K562 (cell line): ENCODE data around the gene TDRD10. TPM values are rescaled to one million over a fixed set of nuclear protein-coding genes. Genes with fewer than 3 reads are reported as not detected.

ENCODE experiments used
- ATAC-seq: fragments of 200-7000 bp; cut with Tn5 transposase; 3 replicates; pipeline ENCODE4 v1.9.1; 2020; ENCODE audit warnings: moderate library complexity
- BruUV-seq: library from RNA; stranded (reverse); fragments of 400-500 nt; replicated peaks from 2 replicates; lab custom pipeline; 2021; lab: Mats Ljungman, UMichigan
- CTCF ChIA-PET: fragments of 300-600 bp; formaldehyde crosslinking; extraction: SDS; loops from one replicate; lab custom pipeline; 2021; ENCODE audit warnings: low intra/inter-chr PET ratio; lab: Yijun Ruan, JAX
- POLR2A ChIA-PET: fragments of 300-600, 350-650 bp; sonication (Branson Sonifier 250); formaldehyde crosslinking; extraction: SDS; loops from one replicate; lab custom pipeline; 2021; ENCODE audit warnings: antibody characterized with exemption, inconsistent platforms; lab: Yijun Ruan, JAX
- DNase-seq, 4 experiments: peaks; one replicate each; pipeline versions ENCODE4 v3.0.0 to v3.0.0-alpha.2; 2011 to 2018; ENCODE audit warnings: low spot score in 3 of 4, mixed read lengths in 3 of 4; ENCODE audit errors: extremely low read depth in 1 of 4
- FAIRE-seq: peaks from 2 replicates; lab custom pipeline; 2011; peaks lifted over from hg19 to GRCh38; lab: Jason Lieb, UNC
- H2AFZ ChIP-seq: 2 replicates; pipeline ENCODE4 v1.6.0; 2011; ENCODE audit warnings: low read depth, low read length, control low read depth, inconsistent platforms
- H3K27ac ChIP-seq: fragments of 200-600 bp; 3 replicates; pipeline ENCODE4 v1.8.0; 2011; ENCODE audit warnings: low read depth, mild to moderate bottlenecking, control low read depth, inconsistent platforms, low read length, moderate library complexity, mixed read lengths; ENCODE audit errors: extremely low read depth
- H3K27me3 ChIP-seq, 2 experiments: fragments of 300-600 bp in 1 of 2; 2 replicates in 1 of 2; 3 replicates in 1 of 2; pipeline versions ENCODE4 v1.6.0 to v1.8.0; 2011; ENCODE audit warnings: inconsistent platforms in 2 of 2, low read length in 2 of 2, mild to moderate bottlenecking in 1 of 2, mixed read lengths in 1 of 2, moderate library complexity in 1 of 2; ENCODE audit not compliant: control insufficient read depth in 2 of 2, insufficient read depth in 2 of 2
- H3K36me3 ChIP-seq: fragments of 300-600 bp; 3 replicates; pipeline ENCODE4 v1.8.0; 2011; ENCODE audit warnings: mild to moderate bottlenecking, low read length, inconsistent platforms; ENCODE audit not compliant: control insufficient read depth, insufficient read depth
- H3K4me1 ChIP-seq, 2 experiments: fragments of 200-600 bp in 1 of 2; replicated peaks in 1 of 2; 2 replicates in 1 of 2; 3 replicates in 1 of 2; pipeline versions ENCODE4 v1.5.1 to v1.8.0; 2011; ENCODE audit warnings: inconsistent platforms in 2 of 2, low read length in 2 of 2, mild to moderate bottlenecking in 1 of 2, mixed read lengths in 1 of 2, moderate library complexity in 1 of 2; ENCODE audit not compliant: control insufficient read depth in 2 of 2, insufficient read depth in 2 of 2
- H3K4me2 ChIP-seq: 2 replicates; pipeline ENCODE4 v1.6.1; 2011; ENCODE audit warnings: low read length, control low read depth, inconsistent platforms, mixed read lengths; ENCODE audit not compliant: insufficient read depth
- H3K4me3 ChIP-seq: fragments of 200-600 bp; sonication (generic), shearing (Covaris generic); 2 replicates; pipeline ENCODE4 v1.5.1; 2016; ENCODE audit warnings: control low read depth, inconsistent platforms
- H3K79me2 ChIP-seq: fragments of 200-600 bp; 3 replicates; pipeline ENCODE4 v1.8.0; 2011; ENCODE audit warnings: low read length, inconsistent platforms; ENCODE audit not compliant: control insufficient read depth, insufficient read depth
- H3K9ac ChIP-seq, 2 experiments: 2 replicates each; pipeline versions ENCODE4 v1.6.0 to v1.6.1; 2011; ENCODE audit warnings: low read depth in 2 of 2, low read length in 2 of 2, control low read depth in 1 of 2, inconsistent platforms in 1 of 2, mild to moderate bottlenecking in 1 of 2, mixed read lengths in 1 of 2; ENCODE audit not compliant: insufficient read depth in 1 of 2
- H3K9me1 ChIP-seq: one replicate; pipeline ENCODE4 v1.6.0; 2011; ENCODE audit warnings: inconsistent platforms, mild to moderate bottlenecking, low read length, moderate library complexity; ENCODE audit not compliant: control insufficient read depth, insufficient read depth
- H3K9me3 ChIP-seq: replicated peaks from 2 replicates; pipeline ENCODE4 v1.5.1; 2011; ENCODE audit warnings: low read depth, low read length, inconsistent platforms; ENCODE audit not compliant: control insufficient read depth, insufficient read depth
- H4K20me1 ChIP-seq: replicated peaks from 2 replicates; pipeline ENCODE4 v1.6.1; 2011; ENCODE audit warnings: low read length, inconsistent platforms, mixed read lengths; ENCODE audit not compliant: control insufficient read depth, insufficient read depth
- CBX3 ChIP-seq, 2 experiments: IDR thresholded peaks; 1 replicate in 1 of 2; 2 replicates in 1 of 2; pipeline ENCODE4 v1.6.1; 2012; ENCODE audit warnings: inconsistent platforms in 2 of 2, low read length in 2 of 2, borderline replicate concordance in 1 of 2, control low read depth in 1 of 2
- CBX5 ChIP-seq: IDR thresholded peaks from 2 replicates; pipeline ENCODE4 v1.6.1; 2014; ENCODE audit warnings: low read depth, borderline replicate concordance
- HCFC1 ChIP-seq: IDR thresholded peaks from 2 replicates; pipeline ENCODE4 v1.6.1; 2012; ENCODE audit warnings: low read depth, low read length, improper control_type of control experiment
- MAZ ChIP-seq, 2 experiments: fragments of 450-650 bp in 1 of 2; sonication (generic) in 1 of 2; formaldehyde crosslinking; IDR thresholded peaks in 1 of 2; conservative IDR thresholded peaks in 1 of 2; 2 replicates each; pipeline versions ENCODE4 v1.4.0 to v1.5.0; 2020; ENCODE audit warnings: mild to moderate bottlenecking in 1 of 2, missing genetic modification reagents in 1 of 2
- PATZ1 ChIP-seq: fragments of 250-450 bp; sonication (Bioruptor Pico); IDR thresholded peaks from 2 replicates; pipeline ENCODE4 v1.5.0; 2020; ENCODE audit warnings: mild to moderate bottlenecking, borderline replicate concordance
- PHTF2 ChIP-seq: fragments of 250-450 bp; sonication (Bioruptor Pico); IDR thresholded peaks from 2 replicates; pipeline ENCODE4 v1.5.0; 2021; ENCODE audit warnings: mild to moderate bottlenecking
- SMAD1 ChIP-seq: fragments of 150-350 bp; IDR thresholded peaks from 2 replicates; pipeline ENCODE4 v1.6.1; 2014; ENCODE audit warnings: low read length, low read depth; ENCODE audit not compliant: partially characterized antibody
- SMARCC2 ChIP-seq: fragments of 450-650 bp; IDR thresholded peaks from 2 replicates; pipeline ENCODE4 v1.6.1; 2017; ENCODE audit warnings: antibody characterized with exemption, moderate library complexity, mild to moderate bottlenecking, low read depth
- TBL1XR1 ChIP-seq, 2 experiments: IDR thresholded peaks; 2 replicates each; pipeline ENCODE4 v1.6.1; 2012; ENCODE audit warnings: improper control_type of control experiment in 2 of 2, low read length in 2 of 2, mild to moderate bottlenecking in 1 of 2
- TFAP4 ChIP-seq: sonication (generic); formaldehyde crosslinking; IDR thresholded peaks from 2 replicates; pipeline ENCODE4 v1.8.0; 2022; ENCODE audit warnings: missing genetic modification reagents, mild to moderate bottlenecking, moderate library complexity, borderline replicate concordance
- XRCC3 ChIP-seq: fragments of 450-650 bp; IDR thresholded peaks from 2 replicates; pipeline ENCODE4 v1.6.1; 2017; ENCODE audit warnings: mild to moderate bottlenecking, moderate library complexity
- ZFP30 ChIP-seq: fragments of 250-450 bp; sonication (Bioruptor Pico); IDR thresholded peaks from 2 replicates; pipeline ENCODE4 v1.8.0; 2022; ENCODE audit warnings: moderate library complexity, mild to moderate bottlenecking, inconsistent platforms, borderline replicate concordance
- ZNF384 ChIP-seq: IDR thresholded peaks from 2 replicates; pipeline ENCODE4 v1.6.1; 2012; ENCODE audit warnings: low read depth, low read length, improper control_type of control experiment
- WGBS: fragments of 100-300 bp; shearing (Covaris generic); methylation state at CpG from one replicate; pipeline ENCODE4 v1.1.6; 2016; ENCODE audit warnings: low coverage, mixed read lengths; ENCODE audit not compliant: insufficient coverage; ENCODE audit errors: missing lambda C conversion rate; 5-methylcytosine and 5-hydroxymethylcytosine counted together
- in situ Hi-C: fragments of 300-500 bp; cut with MboI; formaldehyde crosslinking; loops from 4 replicates; pipeline ENCODE4 v1.15.0; 2018; ENCODE audit warnings: inconsistent platforms, mixed read lengths
- intact Hi-C: fragments of 100-400 bp; cut with micrococcal nuclease; formaldehyde crosslinking; loops from 2 replicates; pipeline ENCODE4 v1.14.2; 2022
- polyA plus RNA-seq, 8 experiments: library from polyadenylated mRNA; depleted of rRNA in 4 of 8; stranded (reverse) in 5 of 8; unstranded in 3 of 8; fragments of >200 nt; fragmentation: Nextera tagmentation in 2 of 8; fragmentation: Illumina TruSeq in 1 of 8; extraction: Ambion mirVana in 2 of 8; extraction: Trizol in 1 of 8; gene quantifications; 2 replicates each; pipeline versions ENCODE4 v1.2.1 to v1.2.3, GENCODE V29; 2011 to 2014; ENCODE audit warnings: inconsistent platforms in 1 of 8, missing spikeins in 1 of 8
- total RNA-seq, 7 experiments: library from RNA; depleted of rRNA in 6 of 7; stranded (reverse); fragments of >200 nt in 6 of 7; fragmentation: Illumina TruSeq in 2 of 7; extraction: Trizol in 2 of 7; gene quantifications; 2 replicates each; pipeline versions ENCODE4 v1.2.1 to v1.2.3, GENCODE V29; 2011 to 2021; ENCODE audit warnings: low replicate concordance in 1 of 7
- TF ChIP-seq, protein P1 (sequence below): fragments of 450-650 bp; IDR thresholded peaks from 2 replicates; pipeline ENCODE4 v1.6.1; 2016; ENCODE audit warnings: mild to moderate bottlenecking
- TF ChIP-seq, protein P2 (sequence below): fragments of 450-650 bp; IDR thresholded peaks from 2 replicates; pipeline ENCODE4 v1.6.1; 2016; ENCODE audit warnings: low read depth, mild to moderate bottlenecking, moderate library complexity
- TF ChIP-seq, protein P3 (sequence below): sonication (generic); IDR thresholded peaks from 2 replicates; pipeline ENCODE4 v1.6.1; 2016

The TDRD10 gene
- total and polyA plus RNA-seq, 9 of the 15 experiments (the other 6 are each of a cell fraction or from before 2014, with no cell fraction given), result not detected

GRCh38 chr1:154512760-154513159, 10.7 kb downstream of the TDRD10 start:
- H3K27ac ChIP-seq, result no peak overlapping the region
- H3K9ac ChIP-seq, result no peak overlapping the region
- H3K9me1 ChIP-seq, result no peaks in the 10 kb centered on the region
- no peaks in the 10 kb centered on the region for H3K4me1 ChIP-seq
- in situ Hi-C loops, result no loop called here
- FAIRE-seq (no peak), ATAC-seq (no peak), DNase-seq (no peak)
- intact Hi-C loops, result no loop called here
- H2AFZ ChIP-seq, result no peak overlapping the region
- peaks cover 28 to 55% of the 10 kb centered on the region in 2 experiments for H3K27me3 ChIP-seq
- ChIA-PET POLR2A (interaction anchor here (0.6 to 1.5 kb wide), 2 partner anchors 40 to 899 kb away, joined by 3 read pairs; no protein-coding TSS in a partner anchor), CTCF (no interaction called here)
- H3K79me2 ChIP-seq, result no peaks in the 10 kb centered on the region
- H3K36me3 ChIP-seq, result no peaks in the 10 kb centered on the region
- no peaks in the 10 kb centered on the region; the same call in 1 of the 2 replicates for H4K20me1 ChIP-seq
- no peak overlapping the region for H3K4me2 ChIP-seq
- WGBS, result 4% methylated on average over 3 of the region's 3 CpGs
- H3K4me3 ChIP-seq, result no peak overlapping the region
- BruUV-seq, result no TSS peak
- H3K9me3 ChIP-seq, result no peaks in the 10 kb centered on the region
- TF ChIP-seq SMARCC2, result no peak
- no peak for TF ChIP-seq ZNF384
- TF ChIP-seq CBX5, result no peak
- TF ChIP-seq TFAP4 (CRISPR knock-in tag), result no peak
- no peak for TF ChIP-seq XRCC3
- TF ChIP-seq, protein P1, sequence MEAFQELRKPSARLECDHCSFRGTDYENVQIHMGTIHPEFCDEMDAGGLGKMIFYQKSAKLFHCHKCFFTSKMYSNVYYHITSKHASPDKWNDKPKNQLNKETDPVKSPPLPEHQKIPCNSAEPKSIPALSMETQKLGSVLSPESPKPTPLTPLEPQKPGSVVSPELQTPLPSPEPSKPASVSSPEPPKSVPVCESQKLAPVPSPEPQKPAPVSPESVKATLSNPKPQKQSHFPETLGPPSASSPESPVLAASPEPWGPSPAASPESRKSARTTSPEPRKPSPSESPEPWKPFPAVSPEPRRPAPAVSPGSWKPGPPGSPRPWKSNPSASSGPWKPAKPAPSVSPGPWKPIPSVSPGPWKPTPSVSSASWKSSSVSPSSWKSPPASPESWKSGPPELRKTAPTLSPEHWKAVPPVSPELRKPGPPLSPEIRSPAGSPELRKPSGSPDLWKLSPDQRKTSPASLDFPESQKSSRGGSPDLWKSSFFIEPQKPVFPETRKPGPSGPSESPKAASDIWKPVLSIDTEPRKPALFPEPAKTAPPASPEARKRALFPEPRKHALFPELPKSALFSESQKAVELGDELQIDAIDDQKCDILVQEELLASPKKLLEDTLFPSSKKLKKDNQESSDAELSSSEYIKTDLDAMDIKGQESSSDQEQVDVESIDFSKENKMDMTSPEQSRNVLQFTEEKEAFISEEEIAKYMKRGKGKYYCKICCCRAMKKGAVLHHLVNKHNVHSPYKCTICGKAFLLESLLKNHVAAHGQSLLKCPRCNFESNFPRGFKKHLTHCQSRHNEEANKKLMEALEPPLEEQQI, result no peak
- TF ChIP-seq ZFP30 (CRISPR knock-in tag), result no peak
- TF ChIP-seq SMAD1, result no peak
- no peak for TF ChIP-seq PATZ1 (CRISPR knock-in tag)
- no peak for TF ChIP-seq CBX3 (IDR thresholded peaks at IDR 0.05; ENCODE audit: borderline replicate concordance in 1 of 2, low read length in 2 of 2)
- no peak for TF ChIP-seq TBL1XR1 (IDR thresholded peaks at IDR 0.05; ENCODE audit: low read length in 2 of 2)
- TF ChIP-seq, protein P2, sequence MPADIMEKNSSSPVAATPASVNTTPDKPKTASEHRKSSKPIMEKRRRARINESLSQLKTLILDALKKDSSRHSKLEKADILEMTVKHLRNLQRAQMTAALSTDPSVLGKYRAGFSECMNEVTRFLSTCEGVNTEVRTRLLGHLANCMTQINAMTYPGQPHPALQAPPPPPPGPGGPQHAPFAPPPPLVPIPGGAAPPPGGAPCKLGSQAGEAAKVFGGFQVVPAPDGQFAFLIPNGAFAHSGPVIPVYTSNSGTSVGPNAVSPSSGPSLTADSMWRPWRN, result no peak
- no peak for TF ChIP-seq HCFC1
- TF ChIP-seq, protein P3, sequence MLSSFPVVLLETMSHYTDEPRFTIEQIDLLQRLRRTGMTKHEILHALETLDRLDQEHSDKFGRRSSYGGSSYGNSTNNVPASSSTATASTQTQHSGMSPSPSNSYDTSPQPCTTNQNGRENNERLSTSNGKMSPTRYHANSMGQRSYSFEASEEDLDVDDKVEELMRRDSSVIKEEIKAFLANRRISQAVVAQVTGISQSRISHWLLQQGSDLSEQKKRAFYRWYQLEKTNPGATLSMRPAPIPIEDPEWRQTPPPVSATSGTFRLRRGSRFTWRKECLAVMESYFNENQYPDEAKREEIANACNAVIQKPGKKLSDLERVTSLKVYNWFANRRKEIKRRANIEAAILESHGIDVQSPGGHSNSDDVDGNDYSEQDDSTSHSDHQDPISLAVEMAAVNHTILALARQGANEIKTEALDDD, result no peak
- no peak for TF ChIP-seq MAZ (CRISPR knock-in tag; conservative IDR thresholded peaks at IDR 0.05 in 1 of 2, IDR thresholded peaks at IDR 0.05 in 1 of 2)
- TF ChIP-seq PHTF2, result no peak
